Measurements from ENCODE around the gene LHFPL6. TPM values are rescaled to one million over a fixed set of nuclear protein-coding genes. Genes with fewer than 3 reads are reported as not detected.

Gene LHFPL6
- polyA plus RNA-seq, 3 donors = 39.0 to 42.8 (median 40.2) TPM

GRCh38 chr13:39483326-39483725 lies 119.7 kb downstream of the LHFPL6 start:
- no peak for DNase-seq (ENCODE audit: low read depth in 3 of 3, low spot score in 2 of 3)

GRCh38 chr13:39481491-39481890 lies 121.5 kb downstream of the LHFPL6 start:
- DNase-seq (ENCODE audit: low read depth in 3 of 3, low spot score in 2 of 3) = no peak

- no peak for DNase-seq (ENCODE audit: low read depth in 3 of 3, low spot score in 2 of 3)
These were observed 128.4 kb downstream of the LHFPL6 start for GRCh38 chr13:39474600-39474999.

GRCh38 chr13:39469676-39470075 lies 133.3 kb downstream of the LHFPL6 start:
- no peak for DNase-seq (ENCODE audit: low read depth in 3 of 3, low spot score in 2 of 3)

GRCh38 chr13:39468306-39468705 lies 134.7 kb downstream of the LHFPL6 start:
- DNase-seq (ENCODE audit: low read depth in 3 of 3, low spot score in 2 of 3) = no peak

- no peak for DNase-seq (ENCODE audit: low read depth in 3 of 3, low spot score in 2 of 3)
These were observed 139.4 kb downstream of the LHFPL6 start for GRCh38 chr13:39463611-39464010.

GRCh38 chr13:39462906-39463305 lies 140.1 kb downstream of the LHFPL6 start:
- no peak for DNase-seq (ENCODE audit: low read depth in 3 of 3, low spot score in 2 of 3)

- DNase-seq (ENCODE audit: low read depth in 3 of 3, low spot score in 2 of 3) = peak in 1 of 3 donors; percentile 20
These were observed 140.6 kb downstream of the LHFPL6 start for GRCh38 chr13:39462428-39462827.

GRCh38 chr13:39461685-39462266 lies 141.2 kb downstream of the LHFPL6 start:
- DNase-seq (ENCODE audit: low read depth in 3 of 3, low spot score in 2 of 3) = no peak

- no peak for DNase-seq (ENCODE audit: low read depth in 3 of 3, low spot score in 2 of 3)
These were observed 145.7 kb downstream of the LHFPL6 start for GRCh38 chr13:39457274-39457673.

GRCh38 chr13:39455521-39456175 lies 147.3 kb downstream of the LHFPL6 start:
- no peak for DNase-seq (ENCODE audit: low read depth in 3 of 3, low spot score in 2 of 3)

- no peak for DNase-seq (ENCODE audit: low read depth in 3 of 3, low spot score in 2 of 3)
These were observed 150.2 kb downstream of the LHFPL6 start for GRCh38 chr13:39452834-39453233.

- DNase-seq (ENCODE audit: low read depth in 3 of 3, low spot score in 2 of 3) = no peak
These were observed 150.6 kb downstream of the LHFPL6 start for GRCh38 chr13:39452417-39452816.

GRCh38 chr13:39451860-39452301 lies 151.1 kb downstream of the LHFPL6 start:
- DNase-seq (ENCODE audit: low read depth in 3 of 3, low spot score in 2 of 3) = no peak

GRCh38 chr13:39451301-39451700 lies 151.7 kb downstream of the LHFPL6 start:
- no peak for DNase-seq (ENCODE audit: low read depth in 3 of 3, low spot score in 2 of 3)

- DNase-seq (ENCODE audit: low read depth in 3 of 3, low spot score in 2 of 3) = no peak
These were observed 152.8 kb downstream of the LHFPL6 start for GRCh38 chr13:39450176-39450575.

GRCh38 chr13:39448834-39449233 lies 154.2 kb downstream of the LHFPL6 start:
- DNase-seq (ENCODE audit: low read depth in 3 of 3, low spot score in 2 of 3) = no peak

- no peak for DNase-seq (ENCODE audit: low read depth in 3 of 3, low spot score in 2 of 3)
These were observed 156.1 kb downstream of the LHFPL6 start for GRCh38 chr13:39446865-39447264.

- no peak for DNase-seq (ENCODE audit: low read depth in 3 of 3, low spot score in 2 of 3)
These were observed 158.1 kb downstream of the LHFPL6 start for GRCh38 chr13:39444866-39445265.

GRCh38 chr13:39433651-39434050 lies 169.3 kb downstream of the LHFPL6 start:
- DNase-seq (ENCODE audit: low read depth in 3 of 3, low spot score in 2 of 3) = no peak

GRCh38 chr13:39432196-39432595 lies 170.8 kb downstream of the LHFPL6 start:
- DNase-seq (ENCODE audit: low read depth in 3 of 3, low spot score in 2 of 3) = no peak

- DNase-seq (ENCODE audit: low read depth in 3 of 3, low spot score in 2 of 3) = no peak
These were observed 180.0 kb downstream of the LHFPL6 start for GRCh38 chr13:39422845-39423565.
